Ovary (tissue), 3 donors: ENCODE measurements around the gene ARHGEF10L.

Experiments
- CTCF ChIP-seq, 3 donors: fragments of 450-650 bp in 2 of 3; fragments of 200-600 bp in 1 of 3; IDR thresholded peaks; one replicate each; pipeline versions ENCODE4 v1.5.1 to v1.8.0; 2016 to 2022; ENCODE audit warnings: antibody characterized with exemption in 3 of 3, mild to moderate bottlenecking in 1 of 3
- EP300 ChIP-seq: sonication (generic); formaldehyde crosslinking; IDR thresholded peaks from one replicate; pipeline ENCODE4 v1.6.1; 2017; ENCODE audit warnings: antibody characterized with exemption
- POLR2A ChIP-seq: fragments of 450-650 bp; IDR thresholded peaks from one replicate; pipeline ENCODE4 v1.6.1; 2017; ENCODE audit warnings: antibody characterized with exemption, mild to moderate bottlenecking, moderate library complexity
- donor health status: DM: no; HTN: no; CAD: no.

GRCh38 chr1:17671314-17671705 is 131.8 kb downstream of the ARHGEF10L start:
- TF ChIP-seq CTCF (IDR thresholded peaks at IDR 0.05) = no peak
- no peak for TF ChIP-seq EP300
- no peak for TF ChIP-seq POLR2A
